SK-N-MC (cell line): ENCODE measurements around the gene GRXCR2.

Experiments used
- EZH2 ChIP-seq: fragments of 200-600 bp; sonication (generic); IDR thresholded peaks from one replicate; pipeline ENCODE4 v1.6.1; 2017; ENCODE audit warnings: antibody characterized with exemption
- FOXP2 ChIP-seq: optimal IDR thresholded peaks from 2 replicates; pipeline ENCODE3; 2011; ENCODE audit warnings: mild to moderate bottlenecking, moderate library complexity; ENCODE audit not compliant: insufficient read depth; ENCODE audit errors: extremely low read length, control extremely low read depth
- POLR2AphosphoS5 ChIP-seq: IDR thresholded peaks from 2 replicates; pipeline ENCODE4 v1.6.1; 2012; ENCODE audit warnings: mild to moderate bottlenecking, low read depth, low read length, borderline replicate concordance

DNA sequence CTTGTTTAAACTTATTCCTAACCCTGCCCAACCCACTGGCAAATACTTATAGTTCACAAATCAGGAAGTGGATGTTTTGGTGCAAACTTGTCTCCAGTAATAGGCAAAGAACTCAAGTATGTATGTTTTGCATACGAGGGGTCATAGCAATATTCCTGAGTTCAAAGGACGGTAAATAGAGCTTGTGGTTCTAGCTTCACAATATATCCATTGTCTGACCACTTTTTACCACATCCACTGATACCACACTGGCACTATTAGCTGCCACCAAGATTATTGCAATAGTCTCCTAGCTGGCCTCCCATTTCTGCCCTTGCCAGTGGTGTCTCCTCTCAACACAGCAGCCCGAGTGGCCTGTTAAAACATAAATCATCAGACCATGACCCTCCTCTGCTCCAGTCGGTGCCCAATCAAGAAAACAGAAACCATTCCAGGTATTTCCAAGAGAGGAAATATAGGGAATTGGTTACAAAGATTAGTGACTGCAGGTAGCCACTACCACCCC lies 17.0 kb downstream of the GRXCR2 start:
- no peak for TF ChIP-seq POLR2AphosphoS5
- TF ChIP-seq EZH2 = no peak
- no peak for TF ChIP-seq FOXP2
